GM18519 (cell line): Measurements from ENCODE around the gene ALPK1.
"Not testable (repeated sequence)": the region's sequence is repeated elsewhere in the genome, so short reads cannot be mapped to it uniquely, and the experiment has no call there.

Experiments used
- ATAC-seq: cut with Tn5 transposase; IDR thresholded peaks from one replicate; pipeline ENCODE4 v1.9.1; 2021; ENCODE audit warnings: mild to moderate bottlenecking, moderate library complexity; ENCODE audit not compliant: unreplicated experiment, low FRiP score

ALPK1 gene

GRCh38 chr4:112442226-112442625 is 145.1 kb downstream of the ALPK1 start:
- ATAC-seq: not testable (repeated sequence)

- no peak for ATAC-seq
Observed at GRCh38 chr4:112448306-112449132, 151.3 kb downstream of the ALPK1 start.

- ATAC-seq: no peak
Observed at GRCh38 chr4:112449708-112450107, 152.5 kb downstream of the ALPK1 start.

- ATAC-seq: no peak
Observed at GRCh38 chr4:112451104-112451503, 153.9 kb downstream of the ALPK1 start.

- no peak for ATAC-seq
Observed at GRCh38 chr4:112451831-112452230, 154.7 kb downstream of the ALPK1 start.

GRCh38 chr4:112453321-112453720 is 156.2 kb downstream of the ALPK1 start:
- ATAC-seq: no peak

- ATAC-seq: no peak
Observed at GRCh38 chr4:112472318-112472717, 175.1 kb downstream of the ALPK1 start.

- no peak for ATAC-seq
Observed at GRCh38 chr4:112473985-112474384, 176.8 kb downstream of the ALPK1 start.

- ATAC-seq: no peak
Observed at GRCh38 chr4:112485930-112486329, 188.8 kb downstream of the ALPK1 start.

GRCh38 chr4:112490808-112491207 is 193.6 kb downstream of the ALPK1 start:
- not testable (repeated sequence) for ATAC-seq
